K562 (cell line): ENCODE data around the gene GET4. TPM values are rescaled to one million over a fixed set of nuclear protein-coding genes. Genes with fewer than 3 reads are reported as not detected.

ENCODE experiments used
- ARID1B ChIP-seq: fragments of 450-650 bp; IDR thresholded peaks from 2 replicates; pipeline ENCODE4 v1.6.1; 2016; ENCODE audit warnings: antibody characterized with exemption, mild to moderate bottlenecking, inconsistent platforms
- BHLHE40 ChIP-seq: IDR thresholded peaks from 2 replicates; pipeline ENCODE4 v1.6.1; 2011; ENCODE audit warnings: low read length, improper control_type of control experiment
- HEY1 ChIP-seq: fragments of 250-450 bp; sonication (Bioruptor Pico); IDR thresholded peaks from 2 replicates; pipeline ENCODE4 v1.5.0; 2020; ENCODE audit warnings: mild to moderate bottlenecking, moderate library complexity, borderline replicate concordance
- HOXB6 ChIP-seq: fragments of 250-450 bp; sonication (Bioruptor Pico); IDR thresholded peaks from 2 replicates; pipeline ENCODE4 v1.5.1; 2022; ENCODE audit warnings: mild to moderate bottlenecking, borderline replicate concordance
- KDM1A ChIP-seq, 2 experiments: fragments of 450-650 bp; IDR thresholded peaks; 2 replicates each; pipeline ENCODE4 v1.6.1; 2016; ENCODE audit warnings: mild to moderate bottlenecking in 2 of 2
- MAZ ChIP-seq, 2 experiments: fragments of 450-650 bp in 1 of 2; sonication (generic) in 1 of 2; formaldehyde crosslinking; IDR thresholded peaks in 1 of 2; conservative IDR thresholded peaks in 1 of 2; 2 replicates each; pipeline versions ENCODE4 v1.4.0 to v1.5.0; 2020; ENCODE audit warnings: mild to moderate bottlenecking in 1 of 2, missing genetic modification reagents in 1 of 2
- SUPT5H ChIP-seq: fragments of 450-650 bp; IDR thresholded peaks from 2 replicates; pipeline ENCODE4 v1.6.1; 2016
- TCFL5 ChIP-seq: fragments of 250-450 bp; sonication (Bioruptor Pico); conservative IDR thresholded peaks from 2 replicates; pipeline ENCODE4 v1.6.1; 2021; ENCODE audit warnings: mild to moderate bottlenecking, moderate library complexity, matching md5 sums
- TSC22D4 ChIP-seq: fragments of 450-650 bp; IDR thresholded peaks from 2 replicates; pipeline ENCODE4 v1.6.1; 2016; ENCODE audit warnings: missing genetic modification characterization, missing biosample characterization, control low read depth
- ZFX ChIP-seq: sonication (generic); formaldehyde crosslinking; IDR thresholded peaks from 2 replicates; pipeline ENCODE4 v1.8.0; 2022; ENCODE audit warnings: mild to moderate bottlenecking, missing genetic modification reagents, moderate library complexity
- ZNF239 ChIP-seq: fragments of 250-450 bp; sonication (Bioruptor Pico); IDR thresholded peaks from 2 replicates; pipeline ENCODE4 v1.4.0; 2020; ENCODE audit warnings: mild to moderate bottlenecking
- ZNF253 ChIP-seq: fragments of 250-450 bp; sonication (Bioruptor Pico); conservative IDR thresholded peaks from 2 replicates; pipeline ENCODE4 v1.6.1; 2021; ENCODE audit warnings: mild to moderate bottlenecking
- ZNF282 ChIP-seq: sonication (generic); formaldehyde crosslinking; IDR thresholded peaks from 2 replicates; pipeline ENCODE4 v1.8.1; 2023; ENCODE audit warnings: missing genetic modification reagents
- ZNF551 ChIP-seq: fragments of 250-450 bp; sonication (Bioruptor Pico); IDR thresholded peaks from 2 replicates; pipeline ENCODE4 v1.5.0; 2021; ENCODE audit warnings: mild to moderate bottlenecking, moderate library complexity
- polyA plus RNA-seq, 8 experiments: library from polyadenylated mRNA; depleted of rRNA in 4 of 8; stranded (reverse) in 5 of 8; unstranded in 3 of 8; fragments of >200 nt; fragmentation: Nextera tagmentation in 2 of 8; fragmentation: Illumina TruSeq in 1 of 8; extraction: Ambion mirVana in 2 of 8; extraction: Trizol in 1 of 8; gene quantifications; 2 replicates each; pipeline versions ENCODE4 v1.2.1 to v1.2.3, GENCODE V29; 2011 to 2014; ENCODE audit warnings: inconsistent platforms in 1 of 8, missing spikeins in 1 of 8
- total RNA-seq, 7 experiments: library from RNA; depleted of rRNA in 6 of 7; stranded (reverse); fragments of >200 nt in 6 of 7; fragmentation: Illumina TruSeq in 2 of 7; extraction: Trizol in 2 of 7; gene quantifications; 2 replicates each; pipeline versions ENCODE4 v1.2.1 to v1.2.3, GENCODE V29; 2011 to 2021; ENCODE audit warnings: low replicate concordance in 1 of 7
- TF ChIP-seq, protein P1 (sequence below): fragments of 200-800 bp; sonication (Bioruptor generic); IDR thresholded peaks from 2 replicates; pipeline ENCODE4 v1.6.1; 2017; ENCODE audit warnings: missing genetic modification characterization, missing compliant biosample characterization
- TF ChIP-seq, protein P2 (sequence below), 2 experiments: fragments of 250-450 bp in 1 of 2; fragments of 450-650 bp in 1 of 2; sonication (Bioruptor Pico) in 1 of 2; IDR thresholded peaks; 2 replicates each; pipeline versions ENCODE4 v1.6.1 to v1.8.0; 2016 to 2021; ENCODE audit warnings: mild to moderate bottlenecking in 2 of 2, moderate library complexity in 2 of 2, missing compliant biosample characterization in 1 of 2, missing genetic modification characterization in 1 of 2
- TF ChIP-seq, protein P3 (sequence below): sonication (generic); formaldehyde crosslinking; IDR thresholded peaks from 2 replicates; pipeline ENCODE4 v1.8.1; 2022; ENCODE audit warnings: missing genetic modification reagents
- TF ChIP-seq, protein P4 (sequence below): fragments of 250-450 bp; sonication (Bioruptor Pico); IDR thresholded peaks from 2 replicates; pipeline ENCODE4 v1.8.0; 2021; ENCODE audit warnings: moderate library complexity, mild to moderate bottlenecking, inconsistent platforms
- TF ChIP-seq, protein P5 (sequence below): fragments of 450-650 bp; IDR thresholded peaks from 2 replicates; pipeline ENCODE4 v1.6.1; 2018; ENCODE audit warnings: mild to moderate bottlenecking, low read depth; ENCODE audit not compliant: partially characterized antibody

GET4 gene
- total and polyA plus RNA-seq, 9 of the 15 experiments (the other 6 are each of a cell fraction or from before 2014, with no cell fraction given) = 0.99 to 122 (median 40.4) TPM

DNA sequence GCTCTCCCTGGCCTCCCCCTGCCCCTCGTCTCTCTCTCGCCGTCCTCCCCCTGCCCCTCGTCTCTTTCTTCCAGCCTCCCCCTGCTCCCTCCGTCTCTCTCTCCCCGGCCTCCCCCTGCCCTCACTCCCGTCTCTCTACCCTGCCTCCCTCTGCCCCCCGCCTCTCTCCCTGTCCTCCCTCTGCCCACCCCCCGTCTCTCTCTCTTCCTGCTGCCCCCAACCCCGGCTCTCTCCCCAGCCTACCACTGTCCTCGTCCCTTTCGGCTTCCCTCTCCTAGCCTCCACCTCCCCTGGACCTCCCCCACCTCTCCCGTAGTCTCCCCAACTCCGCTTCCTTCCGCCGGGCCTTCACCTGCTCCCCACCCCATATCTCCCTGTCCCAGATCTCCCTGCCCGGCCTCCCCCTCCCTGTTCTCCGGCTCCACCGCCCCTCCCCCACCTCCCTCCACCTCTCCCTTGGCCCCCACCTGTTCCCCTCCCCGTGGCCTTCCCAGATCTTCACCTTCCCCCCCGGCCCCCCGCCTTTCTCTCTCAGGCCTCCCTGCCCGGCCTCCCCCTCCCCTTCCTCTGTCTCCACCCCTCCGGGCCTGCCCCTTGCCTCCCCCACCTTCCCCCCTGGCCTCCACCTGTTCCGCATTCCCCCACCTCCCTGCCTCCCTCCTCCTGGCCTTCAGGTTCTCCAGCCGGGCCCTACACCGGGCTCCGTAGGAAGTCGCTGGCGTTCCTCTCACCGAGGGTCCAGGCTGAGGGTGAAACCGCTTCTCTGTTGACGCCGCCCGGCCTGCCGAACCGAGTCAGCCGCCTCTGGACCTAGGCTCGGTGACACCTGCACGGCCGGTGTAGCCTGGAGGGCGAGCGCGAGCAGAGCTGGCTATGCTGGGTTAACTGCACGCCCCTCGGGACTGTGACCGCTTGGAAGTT, 1.2 kb downstream of the GET4 start (continued):
- TF ChIP-seq ZNF253 (no peak), ZFX (CRISPR knock-in tag) (0 out of 2 replicates have a peak, but pooled peaks have one; percentile 28), TSC22D4 (tag) (no peak), ZNF239 (CRISPR knock-in tag) (no peak), BHLHE40 (no peak), KDM1A (IDR thresholded peaks at IDR 0.05) (no peak), TCFL5 (CRISPR knock-in tag) (no peak), SUPT5H (0 out of 2 replicates have a peak, but pooled peaks have one; percentile 52), HOXB6 (no peak), ARID1B (peak; percentile 74), ZNF282 (CRISPR knock-in tag) (no peak), HEY1 (CRISPR knock-in tag) (no peak), MAZ (CRISPR knock-in tag; conservative IDR thresholded peaks at IDR 0.05 in 1 of 2, IDR thresholded peaks at IDR 0.05 in 1 of 2) (0 out of 4 replicates have a peak, but pooled peaks of 1 of the 2 experiments have one; percentile 16), ZNF551 (CRISPR knock-in tag) (no peak)
- TF ChIP-seq, protein P1, sequence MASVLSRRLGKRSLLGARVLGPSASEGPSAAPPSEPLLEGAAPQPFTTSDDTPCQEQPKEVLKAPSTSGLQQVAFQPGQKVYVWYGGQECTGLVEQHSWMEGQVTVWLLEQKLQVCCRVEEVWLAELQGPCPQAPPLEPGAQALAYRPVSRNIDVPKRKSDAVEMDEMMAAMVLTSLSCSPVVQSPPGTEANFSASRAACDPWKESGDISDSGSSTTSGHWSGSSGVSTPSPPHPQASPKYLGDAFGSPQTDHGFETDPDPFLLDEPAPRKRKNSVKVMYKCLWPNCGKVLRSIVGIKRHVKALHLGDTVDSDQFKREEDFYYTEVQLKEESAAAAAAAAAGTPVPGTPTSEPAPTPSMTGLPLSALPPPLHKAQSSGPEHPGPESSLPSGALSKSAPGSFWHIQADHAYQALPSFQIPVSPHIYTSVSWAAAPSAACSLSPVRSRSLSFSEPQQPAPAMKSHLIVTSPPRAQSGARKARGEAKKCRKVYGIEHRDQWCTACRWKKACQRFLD (CRISPR knock-in tag) = no peak
- TF ChIP-seq, protein P2, sequence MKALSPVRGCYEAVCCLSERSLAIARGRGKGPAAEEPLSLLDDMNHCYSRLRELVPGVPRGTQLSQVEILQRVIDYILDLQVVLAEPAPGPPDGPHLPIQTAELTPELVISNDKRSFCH (CRISPR knock-in tag; IDR thresholded peaks at IDR 0.05) = no peak
- TF ChIP-seq, protein P2 (tag; IDR thresholded peaks at IDR 0.05) = no peak
- TF ChIP-seq, protein P3, sequence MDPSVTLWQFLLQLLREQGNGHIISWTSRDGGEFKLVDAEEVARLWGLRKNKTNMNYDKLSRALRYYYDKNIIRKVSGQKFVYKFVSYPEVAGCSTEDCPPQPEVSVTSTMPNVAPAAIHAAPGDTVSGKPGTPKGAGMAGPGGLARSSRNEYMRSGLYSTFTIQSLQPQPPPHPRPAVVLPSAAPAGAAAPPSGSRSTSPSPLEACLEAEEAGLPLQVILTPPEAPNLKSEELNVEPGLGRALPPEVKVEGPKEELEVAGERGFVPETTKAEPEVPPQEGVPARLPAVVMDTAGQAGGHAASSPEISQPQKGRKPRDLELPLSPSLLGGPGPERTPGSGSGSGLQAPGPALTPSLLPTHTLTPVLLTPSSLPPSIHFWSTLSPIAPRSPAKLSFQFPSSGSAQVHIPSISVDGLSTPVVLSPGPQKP (CRISPR knock-in tag) = no peak
- TF ChIP-seq, protein P4, sequence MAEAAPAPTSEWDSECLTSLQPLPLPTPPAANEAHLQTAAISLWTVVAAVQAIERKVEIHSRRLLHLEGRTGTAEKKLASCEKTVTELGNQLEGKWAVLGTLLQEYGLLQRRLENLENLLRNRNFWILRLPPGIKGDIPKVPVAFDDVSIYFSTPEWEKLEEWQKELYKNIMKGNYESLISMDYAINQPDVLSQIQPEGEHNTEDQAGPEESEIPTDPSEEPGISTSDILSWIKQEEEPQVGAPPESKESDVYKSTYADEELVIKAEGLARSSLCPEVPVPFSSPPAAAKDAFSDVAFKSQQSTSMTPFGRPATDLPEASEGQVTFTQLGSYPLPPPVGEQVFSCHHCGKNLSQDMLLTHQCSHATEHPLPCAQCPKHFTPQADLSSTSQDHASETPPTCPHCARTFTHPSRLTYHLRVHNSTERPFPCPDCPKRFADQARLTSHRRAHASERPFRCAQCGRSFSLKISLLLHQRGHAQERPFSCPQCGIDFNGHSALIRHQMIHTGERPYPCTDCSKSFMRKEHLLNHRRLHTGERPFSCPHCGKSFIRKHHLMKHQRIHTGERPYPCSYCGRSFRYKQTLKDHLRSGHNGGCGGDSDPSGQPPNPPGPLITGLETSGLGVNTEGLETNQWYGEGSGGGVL (CRISPR knock-in tag) = no peak
- TF ChIP-seq, protein P5, sequence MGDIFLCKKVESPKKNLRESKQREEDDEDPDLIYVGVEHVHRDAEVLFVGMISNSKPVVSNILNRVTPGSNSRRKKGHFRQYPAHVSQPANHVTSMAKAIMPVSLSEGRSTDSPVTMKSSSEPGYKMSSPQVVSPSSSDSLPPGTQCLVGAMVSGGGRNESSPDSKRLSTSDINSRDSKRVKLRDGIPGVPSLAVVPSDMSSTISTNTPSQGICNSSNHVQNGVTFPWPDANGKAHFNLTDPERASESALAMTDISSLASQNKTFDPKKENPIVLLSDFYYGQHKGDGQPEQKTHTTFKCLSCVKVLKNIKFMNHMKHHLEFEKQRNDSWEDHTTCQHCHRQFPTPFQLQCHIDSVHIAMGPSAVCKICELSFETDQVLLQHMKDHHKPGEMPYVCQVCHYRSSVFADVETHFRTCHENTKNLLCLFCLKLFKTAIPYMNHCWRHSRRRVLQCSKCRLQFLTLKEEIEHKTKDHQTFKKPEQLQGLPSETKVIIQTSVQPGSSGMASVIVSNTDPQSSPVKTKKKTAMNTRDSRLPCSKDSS = no peak
